Ishikawa (cell line): ENCODE data around the gene RTL9.

ENCODE experiments used
- CEBPB ChIP-seq: IDR thresholded peaks from 2 replicates; pipeline ENCODE4 v1.6.1; 2012
- CREB1 ChIP-seq: IDR thresholded peaks from 2 replicates; pipeline ENCODE4 v1.6.1; 2012; ENCODE audit warnings: low read depth
- EGR1 ChIP-seq: IDR thresholded peaks from 2 replicates; pipeline ENCODE4 v1.6.1; 2012
- EP300 ChIP-seq: IDR thresholded peaks from 2 replicates; pipeline ENCODE4 v1.6.1; 2012; ENCODE audit warnings: borderline replicate concordance
- FOXM1 ChIP-seq: IDR thresholded peaks from 2 replicates; pipeline ENCODE4 v1.6.1; 2012; ENCODE audit warnings: low read depth, borderline replicate concordance
- MAX ChIP-seq: IDR thresholded peaks from 2 replicates; pipeline ENCODE4 v1.6.1; 2012
- NFIC ChIP-seq: IDR thresholded peaks from 2 replicates; pipeline ENCODE4 v1.6.1; 2012
- RAD21 ChIP-seq: IDR thresholded peaks from 2 replicates; pipeline ENCODE4 v1.6.1; 2012; ENCODE audit warnings: low read depth
- REST ChIP-seq: IDR thresholded peaks from 2 replicates; pipeline ENCODE4 v1.6.1; 2012; ENCODE audit warnings: low read depth, mild to moderate bottlenecking
- TAF1 ChIP-seq: IDR thresholded peaks from 2 replicates; pipeline ENCODE4 v1.6.1; 2012; ENCODE audit warnings: low read depth, mild to moderate bottlenecking
- TCF12 ChIP-seq: IDR thresholded peaks from 2 replicates; pipeline ENCODE4 v1.6.1; 2012; ENCODE audit warnings: low read depth
- TEAD4 ChIP-seq: IDR thresholded peaks from 2 replicates; pipeline ENCODE4 v1.6.1; 2012
- USF1 ChIP-seq: IDR thresholded peaks from 2 replicates; pipeline ENCODE4 v1.6.1; 2012
- YY1 ChIP-seq: IDR thresholded peaks from 2 replicates; pipeline ENCODE4 v1.6.1; 2012; ENCODE audit warnings: low read depth
- ZBTB7A ChIP-seq: IDR thresholded peaks from 2 replicates; pipeline ENCODE4 v1.6.1; 2012; ENCODE audit warnings: low read depth

Gene RTL9

GRCh38 chrX:110391086-110391485 is 32.4 kb downstream of the RTL9 start:
- TF ChIP-seq ZBTB7A (no peak), TAF1 (no peak), CREB1 (no peak), YY1 (no peak), MAX (no peak), NFIC (no peak), REST (no peak), FOXM1 (no peak), TCF12 (no peak), EGR1 (no peak), CEBPB (no peak)

- TF ChIP-seq TAF1 = no peak
- TF ChIP-seq CREB1 = no peak
- TF ChIP-seq REST = no peak
- TF ChIP-seq ZBTB7A = no peak
Measured at GRCh38 chrX:110394651-110395050, 36.0 kb downstream of the RTL9 start.

GRCh38 chrX:110395877-110396276 is 37.2 kb downstream of the RTL9 start:
- no peak for TF ChIP-seq CREB1
- no peak for TF ChIP-seq FOXM1
- no peak for TF ChIP-seq MAX
- no peak for TF ChIP-seq EP300
- no peak for TF ChIP-seq TEAD4
- no peak for TF ChIP-seq YY1
- no peak for TF ChIP-seq TCF12
- TF ChIP-seq USF1 = no peak
- TF ChIP-seq RAD21 = no peak
- TF ChIP-seq CEBPB = no peak
- no peak for TF ChIP-seq NFIC
- no peak for TF ChIP-seq EGR1
- no peak for TF ChIP-seq REST
- no peak for TF ChIP-seq TAF1

- TF ChIP-seq EGR1 = no peak
Measured at GRCh38 chrX:110396735-110397134, 38.1 kb downstream of the RTL9 start.

- TF ChIP-seq USF1 (no peak), RAD21 (no peak), REST (no peak)
Measured at GRCh38 chrX:110397339-110397738, 38.7 kb downstream of the RTL9 start.
